GM23338 (cell line): ENCODE measurements around the gene AIP. TPM values are rescaled to one million over a fixed set of nuclear protein-coding genes. Genes with fewer than 3 reads are reported as not detected.

Experiments
- ATAC-seq: fragments of 200-7000 bp; cut with Tn5 transposase; 3 replicates; pipeline ENCODE4 v1.9.1; 2020
- DNase-seq: peaks from one replicate; pipeline ENCODE4 v3.0.0-alpha.2; 2015; ENCODE audit warnings: low spot score
- H2AFZ ChIP-seq: fragments of 200-600 bp; sonication (generic); 2 replicates; pipeline ENCODE4 v1.8.0; 2016; ENCODE audit warnings: antibody characterized with exemption, mild to moderate bottlenecking, moderate library complexity
- H3F3A ChIP-seq: fragments of 200-600 bp; sonication (generic); replicated peaks from 2 replicates; pipeline ENCODE4 v1.8.0; 2017; ENCODE audit warnings: antibody characterized with exemption, mixed run types, low read depth
- H3K27ac ChIP-seq: fragments of 200-600 bp; sonication (generic); 2 replicates; pipeline ENCODE4 v1.6.1; 2016; ENCODE audit warnings: low read depth
- H3K27me3 ChIP-seq: fragments of 200-600 bp; sonication (generic); 2 replicates; pipeline ENCODE4 v1.8.0; 2016; ENCODE audit warnings: mild to moderate bottlenecking, mixed run types, moderate library complexity; ENCODE audit not compliant: insufficient read depth
- H3K36me3 ChIP-seq: fragments of 200-600 bp; sonication (generic); 2 replicates; pipeline ENCODE4 v1.8.0; 2016; ENCODE audit warnings: mild to moderate bottlenecking; ENCODE audit not compliant: insufficient read depth
- H3K4me1 ChIP-seq: fragments of 200-600 bp; sonication (generic); 2 replicates; pipeline ENCODE4 v1.8.0; 2016; ENCODE audit warnings: mild to moderate bottlenecking, moderate library complexity; ENCODE audit not compliant: insufficient read depth
- H3K4me2 ChIP-seq: fragments of 200-600 bp; sonication (generic); 2 replicates; pipeline ENCODE4 v1.7.1; 2017; ENCODE audit warnings: mixed run types
- H3K4me3 ChIP-seq: fragments of 200-600 bp; sonication (generic); 2 replicates; pipeline ENCODE4 v1.6.1; 2016; ENCODE audit warnings: mixed run types
- H3K79me2 ChIP-seq: fragments of 200-600 bp; sonication (generic); replicated peaks from 2 replicates; pipeline ENCODE4 v1.8.0; 2017; ENCODE audit warnings: mild to moderate bottlenecking; ENCODE audit not compliant: insufficient read depth
- H3K9me2 ChIP-seq: fragments of 200-600 bp; sonication (generic); 2 replicates; pipeline ENCODE4 v1.8.0; 2017; ENCODE audit not compliant: insufficient read depth
- H4K20me1 ChIP-seq: fragments of 200-600 bp; sonication (generic); replicated peaks from 2 replicates; pipeline ENCODE4 v1.8.0; 2017; ENCODE audit warnings: mild to moderate bottlenecking; ENCODE audit not compliant: insufficient read depth
- H3K27ac Mint-ChIP-seq: 2 replicates; pipeline ENCODE4 v1.8.0; 2020; ENCODE audit warnings: inconsistent platforms, mild to moderate bottlenecking, moderate library complexity, mixed read lengths
- H3K27me3 Mint-ChIP-seq: 3 replicates; pipeline ENCODE4 v1.8.0; 2022; ENCODE audit warnings: low read depth, mild to moderate bottlenecking, moderate library complexity, mixed read lengths, inconsistent platforms; ENCODE audit not compliant: insufficient read depth, poor library complexity
- H3K36me3 Mint-ChIP-seq: 3 replicates; pipeline ENCODE4 v1.8.0; 2021; ENCODE audit warnings: low read depth, mild to moderate bottlenecking, inconsistent platforms, moderate library complexity, mixed read lengths
- H3K4me1 Mint-ChIP-seq: 3 replicates; pipeline ENCODE4 v1.8.0; 2020; ENCODE audit warnings: mild to moderate bottlenecking, inconsistent platforms, mixed read lengths
- H3K4me3 Mint-ChIP-seq: 3 replicates; pipeline ENCODE4 v1.8.0; 2021; ENCODE audit warnings: moderate library complexity, mild to moderate bottlenecking, inconsistent platforms, mixed read lengths
- H3K9me3 Mint-ChIP-seq: 3 replicates; pipeline ENCODE4 v1.8.0; 2020; ENCODE audit warnings: moderate library complexity, mild to moderate bottlenecking, inconsistent platforms, mixed read lengths
- CREB1 ChIP-seq: fragments of 250-450 bp; sonication (Bioruptor Pico); IDR thresholded peaks from 2 replicates; pipeline ENCODE4 v1.5.0; 2020; ENCODE audit warnings: low read depth, mild to moderate bottlenecking, moderate library complexity
- CTCF ChIP-seq, 2 experiments: fragments of 200-600 bp in 1 of 2; sonication (generic) in 1 of 2; conservative IDR thresholded peaks; 2 replicates each; pipeline versions ENCODE4 v1.5.1 to v1.6.1; 2016 to 2017; ENCODE audit warnings: antibody characterized with exemption in 2 of 2, low read depth in 2 of 2, mild to moderate bottlenecking in 2 of 2, moderate library complexity in 1 of 2
- ETS1 ChIP-seq: IDR thresholded peaks from 2 replicates; pipeline ENCODE4 v1.6.1; 2016; ENCODE audit warnings: antibody characterized with exemption
- JUNB ChIP-seq: IDR thresholded peaks from one replicate; pipeline ENCODE4 v1.6.1; 2016; ENCODE audit warnings: antibody characterized with exemption; ENCODE audit not compliant: unreplicated experiment
- NANOG ChIP-seq: IDR thresholded peaks from 2 replicates; pipeline ENCODE4 v1.6.1; 2016; ENCODE audit warnings: antibody characterized with exemption, borderline replicate concordance
- POLR2AphosphoS5 ChIP-seq: IDR thresholded peaks from 2 replicates; pipeline ENCODE4 v1.6.1; 2016; ENCODE audit warnings: antibody characterized with exemption, low read depth
- REST ChIP-seq: IDR thresholded peaks from one replicate; pipeline ENCODE4 v1.6.1; 2018; ENCODE audit warnings: antibody characterized with exemption; ENCODE audit not compliant: unreplicated experiment
- ZNF331 ChIP-seq: fragments of 250-450 bp; sonication (Bioruptor Pico); IDR thresholded peaks from 2 replicates; pipeline ENCODE4 v1.5.0; 2020; ENCODE audit warnings: low read depth, mild to moderate bottlenecking, moderate library complexity
- ZNF462 ChIP-seq: fragments of 250-450 bp; sonication (Bioruptor Pico); IDR thresholded peaks from 2 replicates; pipeline ENCODE4 v1.5.0; 2020; ENCODE audit warnings: mild to moderate bottlenecking, moderate library complexity
- polyA plus RNA-seq: library from polyadenylated mRNA; unstranded; fragments of >200 nt; fragmentation: Nextera tagmentation; extraction: Ambion mirVana; gene quantifications from 2 replicates; pipeline ENCODE4 v1.2.1, GENCODE V29; 2016
- total RNA-seq: library from RNA; depleted of rRNA; stranded (reverse); fragments of >200 nt; shearing (Covaris generic); gene quantifications from 2 replicates; pipeline ENCODE4 v1.2.3, GENCODE V29; 2014

AIP gene
- total and polyA plus RNA-seq, 2 experiments from 2014 or later = 29.1 to 32.1 TPM

GRCh38 chr11:67433536-67434394, 49.1 kb upstream of the AIP start:
- TF ChIP-seq CTCF (conservative IDR thresholded peaks at IDR 0.05; ENCODE audit: low read depth in 2 of 2) = no peak
- TF ChIP-seq JUNB = no peak
- TF ChIP-seq POLR2AphosphoS5 = no peak
- TF ChIP-seq CREB1 (CRISPR knock-in tag) = no peak
- TF ChIP-seq NANOG = no peak
- TF ChIP-seq ZNF331 = no peak
- no peak for TF ChIP-seq ETS1
- no peak for TF ChIP-seq ZNF462 (CRISPR knock-in tag)
- TF ChIP-seq REST = no peak
- 0 out of 2 replicates have a peak, but pooled peaks cover 3% of the 10 kb centered on the region for H3K36me3 ChIP-seq
- H3K4me3 ChIP-seq = no peak overlapping the region
- no peak overlapping the region for H3K4me3 Mint-ChIP-seq
- peaks cover 6% of the 10 kb centered on the region for H3K27me3 Mint-ChIP-seq
- H2AFZ ChIP-seq = no peak overlapping the region
- H4K20me1 ChIP-seq = no peaks in the 10 kb centered on the region
- H3K27ac Mint-ChIP-seq = no peak overlapping the region
- H3K9me3 Mint-ChIP-seq = no peaks in the 10 kb centered on the region; the same call in 2 of the 3 replicates
- H3K4me1 Mint-ChIP-seq = peaks cover 17% of the 10 kb centered on the region
- ATAC-seq (no peak), DNase-seq (no peak)
- no peaks in the 10 kb centered on the region for H3K27me3 ChIP-seq
- H3K9me2 ChIP-seq = no peaks in the 10 kb centered on the region
- H3K36me3 Mint-ChIP-seq = peaks cover 24% of the 10 kb centered on the region
- H3K4me2 ChIP-seq = no peak overlapping the region
- peaks cover 17% of the 10 kb centered on the region for H3K4me1 ChIP-seq
- no peak overlapping the region for H3K27ac ChIP-seq
- peaks cover 7% of the 10 kb centered on the region for H3K79me2 ChIP-seq
- peaks cover 5% of the 10 kb centered on the region; the same call in 1 of the 2 replicates for H3F3A ChIP-seq
